Neural crest cell (in vitro differentiated cells): ENCODE measurements around the gene TOX3. TPM values are rescaled to one million over a fixed set of nuclear protein-coding genes. Genes with fewer than 3 reads are reported as not detected.

Source experiments
- DNase-seq: peaks from one replicate; pipeline ENCODE4 v3.0.0; 2021; ENCODE audit warnings: low read depth, mixed read lengths, low spot score
- H3K27ac Mint-ChIP-seq: one replicate; pipeline ENCODE4 v1.8.0; 2021; ENCODE audit warnings: mild to moderate bottlenecking, mixed read lengths; ENCODE audit not compliant: unreplicated experiment
- H3K27me3 Mint-ChIP-seq: 2 replicates; pipeline ENCODE4 v1.8.0; 2021; ENCODE audit warnings: low read depth, mild to moderate bottlenecking, mixed read lengths
- H3K36me3 Mint-ChIP-seq: 2 replicates; pipeline ENCODE4 v1.8.0; 2021; ENCODE audit warnings: low read depth, mild to moderate bottlenecking, mixed read lengths
- H3K4me1 Mint-ChIP-seq: 2 replicates; pipeline ENCODE4 v1.8.0; 2021; ENCODE audit warnings: mixed read lengths
- H3K4me3 Mint-ChIP-seq: one replicate; pipeline ENCODE4 v1.8.0; 2021; ENCODE audit warnings: mild to moderate bottlenecking, mixed read lengths
- H3K9me3 Mint-ChIP-seq: 2 replicates; pipeline ENCODE4 v1.8.0; 2021; ENCODE audit warnings: mixed read lengths
- CTCF ChIP-seq: fragments of 200-600 bp; sonication (generic); conservative IDR thresholded peaks from 2 replicates; pipeline ENCODE4 v1.5.0; 2021; ENCODE audit warnings: antibody characterized with exemption, mild to moderate bottlenecking
- long read RNA-seq: library from polyadenylated mRNA; unstranded; transcript quantifications from one replicate; pipeline ENCODE4 v2.0.0, GENCODE V29; 2020
- total RNA-seq: library from RNA; stranded (reverse); gene quantifications from 2 replicates; pipeline ENCODE4 v1.2.1, GENCODE V29; 2021

The TOX3 gene
- 37.5 and 39.2 TPM in 2 replicates for total RNA-seq
- long read RNA-seq, partial matches to known transcripts: 0 of 6 reads
- long read RNA-seq, other reads (novel, unspliced or antisense): 5 of 6 reads

DNA sequence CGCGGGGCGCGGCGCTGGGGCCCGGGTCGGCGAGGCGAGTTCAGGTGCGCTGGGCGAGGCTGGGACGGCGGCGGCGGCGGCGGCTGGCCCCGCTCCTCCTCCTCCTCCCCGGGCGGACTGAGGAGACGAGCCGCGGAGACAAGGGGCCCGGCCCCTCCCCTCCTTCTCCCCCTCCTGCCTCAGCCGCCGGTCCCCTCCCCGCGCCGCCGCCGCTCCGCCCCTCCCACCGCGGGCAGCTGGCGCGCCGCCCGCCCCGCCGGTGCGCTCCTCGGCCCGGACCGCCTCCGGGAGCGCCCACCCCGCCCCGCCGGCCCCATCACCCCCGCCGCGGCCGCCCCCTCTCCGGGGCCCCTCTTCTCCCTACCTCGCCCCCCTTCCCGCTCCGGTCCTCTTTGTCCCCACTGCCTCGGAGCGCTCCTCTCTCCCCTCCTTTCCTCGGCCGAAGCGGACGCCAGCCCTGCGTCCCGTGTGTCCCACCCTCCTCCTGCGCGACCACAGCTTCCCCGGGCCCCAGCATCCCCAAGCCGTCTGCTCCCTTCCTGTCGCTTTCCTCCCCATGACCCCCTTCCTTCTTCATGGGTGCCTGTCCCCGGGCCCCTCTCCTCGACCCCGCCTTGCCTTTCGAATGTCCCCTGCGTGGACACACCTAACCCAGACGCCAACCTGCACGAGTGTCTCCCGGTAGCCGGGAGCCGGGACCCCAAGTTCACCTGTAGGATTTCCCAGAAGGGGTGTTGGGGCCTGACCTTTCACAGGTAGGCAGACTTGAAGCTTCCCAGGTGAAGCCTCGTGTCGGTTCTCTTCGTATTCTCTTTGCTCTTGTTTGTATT, at the start of gene TOX3:
Gene TOX3 (minus strand): TSS at position 140 of the 830 bp plus-strand sequence. CDS start 420 bp downstream, outside the sequence.
- H3K27ac Mint-ChIP-seq: peak within 1 kb of the TSS; percentile 32

DNA sequence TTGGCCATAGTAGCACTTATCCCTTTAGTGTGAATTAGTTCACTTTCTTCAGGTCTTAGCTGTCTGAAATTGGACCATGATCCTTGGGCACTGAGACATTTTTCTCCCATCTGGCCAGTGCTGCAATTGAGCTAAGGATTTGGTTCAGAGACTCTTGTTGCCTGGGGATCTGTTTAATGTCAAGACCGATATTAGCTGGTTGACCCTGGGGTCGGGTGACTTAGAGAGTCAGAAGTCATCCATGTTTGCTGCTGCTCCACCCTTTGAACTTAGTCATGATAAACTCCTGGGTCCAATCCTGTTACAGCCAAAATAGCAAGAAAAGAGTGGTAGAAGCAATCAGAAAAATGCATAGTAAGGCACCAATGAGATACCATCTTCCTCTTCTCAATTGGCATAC, 45.8 kb upstream of the TOX3 start:
- DNase-seq: no peak
- peaks cover 4% of the 10 kb centered on the region for H3K9me3 Mint-ChIP-seq
- peaks cover 12% of the 10 kb centered on the region for H3K4me1 Mint-ChIP-seq
- H3K36me3 Mint-ChIP-seq: no peaks in the 10 kb centered on the region
- H3K27ac Mint-ChIP-seq: no peak overlapping the region
- H3K4me3 Mint-ChIP-seq: no peak overlapping the region
- TF ChIP-seq CTCF: no peak
- H3K27me3 Mint-ChIP-seq: peaks cover 2% of the 10 kb centered on the region

More for the DNA sequence above, at the start of gene TOX3:
- no peaks in the 10 kb centered on the region for H3K9me3 Mint-ChIP-seq
- TF ChIP-seq CTCF: no peak
- DNase-seq: peak; percentile 55
- no peaks in the 10 kb centered on the region for H3K36me3 Mint-ChIP-seq
- peak within 1 kb of the TSS; percentile 96 for H3K4me3 Mint-ChIP-seq
- peaks cover 69% of the 10 kb centered on the region for H3K4me1 Mint-ChIP-seq
- peaks cover 20% of the 10 kb centered on the region for H3K27me3 Mint-ChIP-seq

DNA sequence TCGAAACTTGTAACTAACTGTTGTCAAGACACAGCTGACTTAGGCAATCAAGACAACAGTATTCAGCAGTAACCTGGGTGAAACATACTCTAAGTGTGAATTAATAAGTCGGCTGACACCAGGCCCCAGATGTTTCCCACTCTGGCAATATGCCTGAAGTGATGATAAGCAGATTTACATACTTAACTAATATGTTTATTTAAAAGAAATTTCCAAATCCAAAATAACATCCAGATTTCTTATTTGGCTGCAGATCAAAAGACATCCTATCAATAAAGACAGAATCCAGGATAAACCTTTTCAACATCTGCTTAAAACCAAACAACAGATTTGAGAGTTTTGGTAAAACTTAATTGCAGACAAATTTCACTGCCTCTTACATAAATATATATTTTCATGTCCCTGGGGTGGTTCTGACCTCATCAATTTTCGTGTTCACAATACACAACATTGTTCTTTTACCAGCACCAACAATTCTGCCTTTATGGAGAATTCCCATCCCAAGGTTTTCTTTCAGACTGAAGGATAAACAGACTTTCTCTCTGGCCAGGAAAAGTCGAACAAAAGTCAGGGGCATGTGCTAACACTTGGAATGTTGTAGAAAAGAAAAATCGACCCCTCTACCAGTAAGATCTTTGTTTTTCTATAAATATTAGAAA, 45.1 kb upstream of the TOX3 start:
- H3K9me3 Mint-ChIP-seq: peaks cover 4% of the 10 kb centered on the region
- no peaks in the 10 kb centered on the region for H3K36me3 Mint-ChIP-seq
- no peak overlapping the region for H3K27ac Mint-ChIP-seq
- no peak for DNase-seq
- H3K4me3 Mint-ChIP-seq: no peak overlapping the region
- TF ChIP-seq CTCF: no peak
- peaks cover 2% of the 10 kb centered on the region for H3K27me3 Mint-ChIP-seq
- H3K4me1 Mint-ChIP-seq: peaks cover 12% of the 10 kb centered on the region

DNA sequence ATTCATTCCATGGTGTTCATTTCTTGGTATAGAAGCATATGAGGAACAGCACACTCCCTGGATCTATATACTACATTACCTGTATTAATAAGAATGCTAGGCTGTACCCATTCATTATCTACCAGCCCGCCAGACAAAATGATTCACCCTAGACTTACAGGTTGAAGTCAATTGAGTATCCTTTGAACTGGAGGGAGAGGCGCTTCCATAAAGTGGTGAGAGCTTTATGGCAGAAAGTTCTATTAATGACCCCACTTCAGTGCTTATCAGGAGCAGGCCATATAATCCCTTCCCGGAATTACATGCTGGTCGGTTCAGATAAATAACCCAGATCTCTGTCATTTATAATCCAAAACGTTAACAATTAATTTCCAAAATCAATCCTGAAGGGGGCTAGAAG, 44.5 kb upstream of the TOX3 start:
- peaks cover 12% of the 10 kb centered on the region for H3K4me1 Mint-ChIP-seq
- no peaks in the 10 kb centered on the region for H3K36me3 Mint-ChIP-seq
- H3K27me3 Mint-ChIP-seq: peaks cover 2% of the 10 kb centered on the region
- H3K9me3 Mint-ChIP-seq: peaks cover 4% of the 10 kb centered on the region
- no peak for TF ChIP-seq CTCF
- H3K4me3 Mint-ChIP-seq: no peak overlapping the region
- no peak for DNase-seq
- no peak overlapping the region for H3K27ac Mint-ChIP-seq

GRCh38 chr16:52586159-52586558, 39.2 kb upstream of the TOX3 start:
- no peak for TF ChIP-seq CTCF
- no peak overlapping the region for H3K27ac Mint-ChIP-seq
- H3K4me3 Mint-ChIP-seq: no peak overlapping the region
- H3K4me1 Mint-ChIP-seq: peaks cover 12% of the 10 kb centered on the region
- H3K27me3 Mint-ChIP-seq: peaks cover 2% of the 10 kb centered on the region
- no peaks in the 10 kb centered on the region for H3K36me3 Mint-ChIP-seq
- peaks cover 4% of the 10 kb centered on the region for H3K9me3 Mint-ChIP-seq
- DNase-seq: no peak
